GM12892 (cell line): ENCODE measurements around the gene PPP6R1.

Experiments used
- DNase-seq: peaks from one replicate; pipeline ENCODE4 v3.0.0; 2011; ENCODE audit not compliant: insufficient read length
- FAIRE-seq: peaks from 2 replicates; lab custom pipeline; 2011; peaks lifted over from hg19 to GRCh38; lab: Jason Lieb, UNC
- POLR2A ChIP-seq: IDR thresholded peaks from 2 replicates; pipeline ENCODE4 v1.6.1; 2011; ENCODE audit warnings: low read depth, low read length, control low read depth
- POLR2AphosphoS5 ChIP-seq: IDR thresholded peaks from 2 replicates; pipeline ENCODE4 v1.6.1; 2011; ENCODE audit warnings: low read depth, low read length, control low read depth
- TAF1 ChIP-seq: IDR thresholded peaks from 2 replicates; pipeline ENCODE4 v1.6.1; 2011; ENCODE audit warnings: low read depth, mild to moderate bottlenecking, control low read depth, low read length, borderline replicate concordance

Gene PPP6R1

GRCh38 chr19:55246462-55247451 is 12.1 kb downstream of the PPP6R1 start:
- no peak for DNase-seq
- TF ChIP-seq POLR2A = no peak
- no peak for TF ChIP-seq POLR2AphosphoS5
- TF ChIP-seq TAF1 = no peak
- FAIRE-seq = no peak

DNA sequence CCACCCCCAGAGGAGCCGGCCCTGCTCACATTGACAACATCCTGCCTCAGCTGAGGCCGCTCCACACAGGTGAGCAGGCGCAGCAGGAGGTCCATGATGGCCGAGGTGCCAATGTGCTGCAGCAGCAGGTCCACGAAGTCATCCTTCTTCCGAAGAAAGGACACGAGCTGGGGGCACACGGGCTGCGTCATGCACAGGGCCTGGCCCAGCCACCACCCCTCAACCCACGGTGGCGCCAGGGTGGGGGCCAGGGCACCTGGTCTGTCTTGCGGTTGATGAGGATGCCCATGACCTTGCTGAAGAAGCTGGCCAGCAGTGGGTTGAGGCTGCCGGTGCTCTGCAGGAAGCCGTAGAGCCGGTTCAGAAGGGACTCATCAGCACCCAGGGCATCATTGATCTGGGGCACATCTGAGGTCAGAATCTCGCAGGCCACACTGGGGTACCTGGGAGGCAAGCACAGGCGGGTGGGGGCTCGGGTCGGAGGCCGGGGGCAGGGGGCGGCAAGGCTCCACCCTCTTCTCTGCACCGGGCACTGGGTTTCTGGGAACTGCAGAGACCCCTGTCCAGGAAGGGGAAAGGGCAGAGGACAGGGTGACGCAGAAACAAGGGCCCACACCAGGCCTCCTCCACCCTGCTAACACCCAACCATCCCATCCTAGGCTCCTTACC is 13.4 kb downstream of the PPP6R1 start:
- TF ChIP-seq POLR2AphosphoS5 (no peak), POLR2A (no peak), TAF1 (no peak)
- FAIRE-seq (no peak), DNase-seq (no peak)

- TF ChIP-seq TAF1 = no peak
- FAIRE-seq = no peak
Observed at GRCh38 chr19:55244004-55244680, 14.7 kb downstream of the PPP6R1 start.

DNA sequence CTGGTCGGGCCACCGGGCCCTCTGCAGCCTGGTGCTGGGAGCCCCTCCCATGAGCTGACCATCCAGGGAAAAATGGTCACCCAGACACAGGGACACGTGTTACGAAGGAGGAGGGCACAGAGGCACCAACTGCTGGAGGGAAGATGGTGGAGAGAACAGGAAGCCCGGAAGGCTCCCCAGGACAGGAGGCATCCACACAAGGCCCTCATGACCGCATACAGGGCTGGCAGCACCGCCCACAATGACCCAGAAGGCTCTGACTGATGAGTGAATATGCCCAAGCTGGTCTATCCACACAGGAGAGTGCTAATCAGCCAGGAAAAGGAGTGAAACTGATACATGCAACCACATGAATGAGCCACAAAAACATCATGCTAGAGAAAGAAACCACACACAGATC is 16.3 kb downstream of the PPP6R1 start:
- TF ChIP-seq TAF1 = no peak
- no peak for FAIRE-seq

More at GRCh38 chr19:55244004-55244680, 14.7 kb downstream of the PPP6R1 start:
- DNase-seq = no peak

GRCh38 chr19:55241935-55242464 is 16.8 kb downstream of the PPP6R1 start:
- TF ChIP-seq POLR2AphosphoS5 (no peak), POLR2A (no peak), TAF1 (no peak)
- DNase-seq (no peak), FAIRE-seq (no peak)

More for the DNA sequence above, 16.3 kb downstream of the PPP6R1 start:
- DNase-seq = no peak

DNA sequence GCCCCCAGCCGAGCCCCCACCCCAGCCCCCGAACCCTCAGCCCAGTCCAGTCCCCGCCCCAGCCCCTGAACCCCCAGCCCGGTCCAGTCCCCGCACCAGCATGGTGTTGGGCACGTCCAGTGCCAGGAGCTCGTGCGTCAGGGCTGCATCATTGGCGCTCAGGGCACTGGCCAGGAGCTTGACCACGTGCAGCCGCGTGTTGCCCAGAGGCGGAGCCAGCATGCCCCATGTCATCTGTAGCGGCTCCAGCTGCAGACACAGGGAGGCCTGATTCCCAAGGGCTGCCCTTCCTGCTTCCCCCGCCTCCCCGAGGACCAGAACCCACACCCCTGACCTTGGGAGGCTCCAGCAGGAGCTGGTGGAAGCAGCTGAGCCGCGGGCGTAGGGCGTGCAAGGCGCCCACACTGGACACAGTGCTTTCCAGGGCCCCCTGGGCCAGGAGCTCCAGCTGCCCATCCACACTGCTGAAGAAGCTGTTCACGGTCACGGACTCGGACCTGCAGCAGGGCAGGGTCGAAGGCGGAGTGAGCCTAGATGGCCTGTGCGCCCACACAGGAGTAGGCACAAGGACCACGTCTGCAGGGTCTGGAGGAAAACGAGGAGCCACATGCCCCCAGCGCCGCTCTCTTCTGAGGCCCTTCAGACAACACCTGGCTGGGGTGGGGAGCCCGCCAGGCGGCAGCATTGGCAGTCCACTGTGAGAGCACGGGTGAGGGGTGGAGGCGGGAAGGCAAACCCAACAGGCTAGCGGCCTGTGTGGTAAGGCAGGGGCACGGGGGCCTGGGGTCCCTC is 17.5 kb downstream of the PPP6R1 start:
- FAIRE-seq = no peak

GRCh38 chr19:55240713-55241020 is 18.1 kb downstream of the PPP6R1 start:
- TF ChIP-seq POLR2AphosphoS5 (no peak; the same call in 1 of the 2 replicates), POLR2A (no peak), TAF1 (no peak)
- FAIRE-seq = no peak
- DNase-seq = no peak

More for the DNA sequence above, 17.5 kb downstream of the PPP6R1 start:
- DNase-seq = no peak
- TF ChIP-seq POLR2A (no peak), TAF1 (no peak), POLR2AphosphoS5 (no peak)

- DNase-seq (no peak), FAIRE-seq (no peak)
Observed at GRCh38 chr19:55239004-55239403, 19.8 kb downstream of the PPP6R1 start.

DNA sequence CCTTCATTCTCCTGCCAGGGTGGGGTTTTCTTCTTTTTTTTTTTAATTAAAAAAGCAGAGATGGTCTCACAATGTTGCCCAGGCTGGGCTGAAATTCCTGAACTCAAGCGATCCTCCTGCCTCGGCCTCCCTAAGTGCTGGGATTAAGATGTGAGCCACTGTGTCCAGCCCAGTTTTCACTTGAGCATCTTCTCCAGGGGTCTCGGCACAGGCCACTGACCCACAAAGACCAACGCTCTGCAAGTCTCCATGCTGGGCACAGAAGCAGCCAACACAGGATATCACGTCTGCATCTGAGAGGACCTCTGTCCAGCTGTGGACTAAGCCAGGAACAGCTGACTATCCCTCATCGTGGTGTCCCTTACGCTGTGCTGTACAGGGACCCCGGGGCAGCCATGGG is 20.8 kb downstream of the PPP6R1 start:
- TF ChIP-seq TAF1 = no peak
- no peak for TF ChIP-seq POLR2A
- TF ChIP-seq POLR2AphosphoS5 = no peak
- DNase-seq = no peak
- no peak for FAIRE-seq

More at GRCh38 chr19:55239004-55239403, 19.8 kb downstream of the PPP6R1 start:
- no peak for TF ChIP-seq TAF1

DNA sequence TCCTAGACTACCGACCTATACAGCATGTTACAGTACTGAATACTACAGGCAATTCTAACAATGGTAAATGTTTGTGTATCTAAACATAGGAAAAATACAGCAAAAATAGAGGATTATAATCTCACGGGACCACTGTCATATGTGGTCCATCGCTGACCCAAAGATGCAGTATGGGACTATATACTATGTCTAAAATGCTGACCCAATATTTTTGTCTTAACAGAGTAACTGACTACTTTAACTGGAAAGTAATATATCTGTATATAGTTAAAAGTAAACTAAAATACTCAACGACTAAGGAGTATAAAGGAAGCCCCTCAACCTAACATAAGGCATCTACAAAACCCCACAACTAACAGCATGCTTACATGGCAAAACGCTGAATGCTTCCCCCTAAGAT is 25.8 kb downstream of the PPP6R1 start:
- TF ChIP-seq POLR2AphosphoS5 (no peak), POLR2A (no peak), TAF1 (no peak)
- FAIRE-seq = no peak
- DNase-seq = no peak

DNA sequence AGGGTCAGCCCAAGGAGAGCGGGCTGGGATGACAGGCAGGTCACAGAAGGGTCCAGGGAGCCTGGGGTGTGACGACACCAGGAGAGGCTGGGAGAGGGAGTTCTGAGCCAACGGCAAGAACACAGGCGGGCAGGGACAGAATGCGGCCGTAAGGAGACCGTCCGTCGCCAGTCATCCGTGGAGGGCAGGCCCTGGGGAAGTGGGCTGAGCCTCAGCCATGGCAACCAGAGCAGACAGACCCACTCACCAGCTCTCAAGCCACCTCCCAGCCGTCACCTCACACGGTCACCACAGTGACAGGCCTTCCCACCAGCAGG is 26.6 kb downstream of the PPP6R1 start:
- DNase-seq (no peak), FAIRE-seq (no peak)
- TF ChIP-seq TAF1 (no peak), POLR2A (no peak), POLR2AphosphoS5 (no peak)
